Sigmoid colon (tissue), 4 donors: Measurements from ENCODE around the gene DENND10.

ENCODE experiments used
- EP300 ChIP-seq, 4 donors: sonication (generic); formaldehyde crosslinking; IDR thresholded peaks; one replicate each; pipeline ENCODE4 v1.6.1; 2017; ENCODE audit warnings: antibody characterized with exemption in 4 of 4
- POLR2A ChIP-seq, 2 donors: fragments of 450-650 bp; IDR thresholded peaks; one replicate each; pipeline ENCODE4 v1.6.1; 2016; ENCODE audit warnings: antibody characterized with exemption in 2 of 2, mild to moderate bottlenecking in 2 of 2, moderate library complexity in 2 of 2
- TF ChIP-seq, protein P1 (sequence below), 4 experiments: fragments of 450-650 bp in 3 of 4; fragments of 200-600 bp in 1 of 4; IDR thresholded peaks; one replicate each; pipeline ENCODE4 v1.5.1; 2016 to 2019; ENCODE audit warnings: antibody characterized with exemption in 4 of 4, mild to moderate bottlenecking in 3 of 4, moderate library complexity in 2 of 4

DNA sequence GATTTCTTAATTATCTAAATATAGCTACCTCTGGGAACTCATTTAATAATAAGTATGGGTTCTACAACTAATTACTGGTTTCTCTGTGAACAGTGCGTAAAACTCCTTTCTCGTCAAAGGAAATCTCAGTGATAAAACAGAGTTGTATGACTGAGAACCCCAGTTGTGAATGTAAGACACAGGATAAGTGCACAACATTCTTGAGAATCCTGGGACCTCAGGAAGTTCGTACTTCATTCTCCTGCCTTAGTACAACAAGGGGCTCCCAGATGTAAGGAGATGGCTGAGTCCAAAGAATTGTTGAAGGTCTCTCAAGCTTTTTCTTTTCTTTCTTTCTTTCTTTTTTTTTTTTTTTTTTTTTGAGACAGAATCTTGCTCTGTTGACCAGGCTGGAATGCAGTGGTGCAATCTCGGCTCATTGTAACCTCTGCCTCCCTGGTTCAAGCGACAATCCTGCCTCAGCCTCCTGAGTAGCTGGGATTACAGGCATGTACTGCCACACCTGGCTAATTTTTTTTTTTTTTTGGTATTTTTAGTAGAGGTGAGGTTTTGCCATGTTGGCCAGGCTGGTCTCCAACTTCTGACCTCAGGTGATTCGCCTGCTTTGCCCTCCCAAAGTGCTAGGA is 12.5 kb downstream of the DENND10 start:
- TF ChIP-seq, protein P1, sequence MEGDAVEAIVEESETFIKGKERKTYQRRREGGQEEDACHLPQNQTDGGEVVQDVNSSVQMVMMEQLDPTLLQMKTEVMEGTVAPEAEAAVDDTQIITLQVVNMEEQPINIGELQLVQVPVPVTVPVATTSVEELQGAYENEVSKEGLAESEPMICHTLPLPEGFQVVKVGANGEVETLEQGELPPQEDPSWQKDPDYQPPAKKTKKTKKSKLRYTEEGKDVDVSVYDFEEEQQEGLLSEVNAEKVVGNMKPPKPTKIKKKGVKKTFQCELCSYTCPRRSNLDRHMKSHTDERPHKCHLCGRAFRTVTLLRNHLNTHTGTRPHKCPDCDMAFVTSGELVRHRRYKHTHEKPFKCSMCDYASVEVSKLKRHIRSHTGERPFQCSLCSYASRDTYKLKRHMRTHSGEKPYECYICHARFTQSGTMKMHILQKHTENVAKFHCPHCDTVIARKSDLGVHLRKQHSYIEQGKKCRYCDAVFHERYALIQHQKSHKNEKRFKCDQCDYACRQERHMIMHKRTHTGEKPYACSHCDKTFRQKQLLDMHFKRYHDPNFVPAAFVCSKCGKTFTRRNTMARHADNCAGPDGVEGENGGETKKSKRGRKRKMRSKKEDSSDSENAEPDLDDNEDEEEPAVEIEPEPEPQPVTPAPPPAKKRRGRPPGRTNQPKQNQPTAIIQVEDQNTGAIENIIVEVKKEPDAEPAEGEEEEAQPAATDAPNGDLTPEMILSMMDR (IDR thresholded peaks at IDR 0.05): no peak
- TF ChIP-seq EP300 (IDR thresholded peaks at IDR 0.05) (no peak), POLR2A (IDR thresholded peaks at IDR 0.05) (no peak)
